Body of pancreas (tissue), 4 donors: ENCODE results near the gene GPR171.

ENCODE experiments used
- POLR2A ChIP-seq, 3 donors: fragments of 450-650 bp; IDR thresholded peaks; one replicate each; pipeline ENCODE4 v1.6.1; 2016; ENCODE audit warnings: antibody characterized with exemption in 3 of 3, mild to moderate bottlenecking in 2 of 3
- TF ChIP-seq, protein P1 (sequence below), 7 experiments: fragments of 450-650 bp in 4 of 7; fragments of 200-600 bp in 3 of 7; sonication (generic) in 3 of 7; IDR thresholded peaks; one replicate each; pipeline ENCODE4 v1.5.1; 2016 to 2019; ENCODE audit warnings: antibody characterized with exemption in 7 of 7

DNA sequence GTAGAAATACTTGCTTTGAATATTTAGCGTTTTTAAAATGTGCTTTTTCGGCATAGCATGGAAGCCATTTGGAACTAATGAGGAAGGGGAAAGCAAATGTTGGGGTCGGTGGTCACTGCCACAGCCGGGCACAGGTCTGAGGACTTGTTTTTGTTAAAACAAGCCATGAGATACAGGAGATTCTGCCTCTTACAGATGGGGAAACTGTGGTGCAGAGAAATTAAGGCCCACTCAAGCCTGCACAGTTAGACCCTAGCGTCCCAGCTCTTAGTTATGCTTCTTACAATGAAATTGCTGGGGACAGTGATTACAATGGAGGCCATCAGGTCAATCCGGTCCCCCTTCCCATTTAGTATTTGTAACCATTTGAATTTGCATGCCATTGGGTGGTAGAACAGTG is 2.5 kb upstream of the GPR171 start:
- TF ChIP-seq, protein P1, sequence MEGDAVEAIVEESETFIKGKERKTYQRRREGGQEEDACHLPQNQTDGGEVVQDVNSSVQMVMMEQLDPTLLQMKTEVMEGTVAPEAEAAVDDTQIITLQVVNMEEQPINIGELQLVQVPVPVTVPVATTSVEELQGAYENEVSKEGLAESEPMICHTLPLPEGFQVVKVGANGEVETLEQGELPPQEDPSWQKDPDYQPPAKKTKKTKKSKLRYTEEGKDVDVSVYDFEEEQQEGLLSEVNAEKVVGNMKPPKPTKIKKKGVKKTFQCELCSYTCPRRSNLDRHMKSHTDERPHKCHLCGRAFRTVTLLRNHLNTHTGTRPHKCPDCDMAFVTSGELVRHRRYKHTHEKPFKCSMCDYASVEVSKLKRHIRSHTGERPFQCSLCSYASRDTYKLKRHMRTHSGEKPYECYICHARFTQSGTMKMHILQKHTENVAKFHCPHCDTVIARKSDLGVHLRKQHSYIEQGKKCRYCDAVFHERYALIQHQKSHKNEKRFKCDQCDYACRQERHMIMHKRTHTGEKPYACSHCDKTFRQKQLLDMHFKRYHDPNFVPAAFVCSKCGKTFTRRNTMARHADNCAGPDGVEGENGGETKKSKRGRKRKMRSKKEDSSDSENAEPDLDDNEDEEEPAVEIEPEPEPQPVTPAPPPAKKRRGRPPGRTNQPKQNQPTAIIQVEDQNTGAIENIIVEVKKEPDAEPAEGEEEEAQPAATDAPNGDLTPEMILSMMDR (IDR thresholded peaks at IDR 0.05) = no peak
- no peak for TF ChIP-seq POLR2A (IDR thresholded peaks at IDR 0.05)
